GM21723 (cell line): ENCODE data around the gene FUT6.

Experiments used
- ATAC-seq: cut with Tn5 transposase; IDR thresholded peaks from one replicate; pipeline ENCODE4 v1.9.1; 2021; ENCODE audit warnings: mild to moderate bottlenecking, moderate library complexity; ENCODE audit not compliant: unreplicated experiment

Gene FUT6

GRCh38 chr19:5805462-5806132 is 33.9 kb downstream of the FUT6 start:
- ATAC-seq: no peak

GRCh38 chr19:5804516-5805461 is 34.7 kb downstream of the FUT6 start, which contains the start of gene NRTN:
TSS of gene NRTN (plus strand) at chr19:5805067. CDS start at chr19:5824166, 19,099 bp downstream.
- no peak for ATAC-seq

DNA sequence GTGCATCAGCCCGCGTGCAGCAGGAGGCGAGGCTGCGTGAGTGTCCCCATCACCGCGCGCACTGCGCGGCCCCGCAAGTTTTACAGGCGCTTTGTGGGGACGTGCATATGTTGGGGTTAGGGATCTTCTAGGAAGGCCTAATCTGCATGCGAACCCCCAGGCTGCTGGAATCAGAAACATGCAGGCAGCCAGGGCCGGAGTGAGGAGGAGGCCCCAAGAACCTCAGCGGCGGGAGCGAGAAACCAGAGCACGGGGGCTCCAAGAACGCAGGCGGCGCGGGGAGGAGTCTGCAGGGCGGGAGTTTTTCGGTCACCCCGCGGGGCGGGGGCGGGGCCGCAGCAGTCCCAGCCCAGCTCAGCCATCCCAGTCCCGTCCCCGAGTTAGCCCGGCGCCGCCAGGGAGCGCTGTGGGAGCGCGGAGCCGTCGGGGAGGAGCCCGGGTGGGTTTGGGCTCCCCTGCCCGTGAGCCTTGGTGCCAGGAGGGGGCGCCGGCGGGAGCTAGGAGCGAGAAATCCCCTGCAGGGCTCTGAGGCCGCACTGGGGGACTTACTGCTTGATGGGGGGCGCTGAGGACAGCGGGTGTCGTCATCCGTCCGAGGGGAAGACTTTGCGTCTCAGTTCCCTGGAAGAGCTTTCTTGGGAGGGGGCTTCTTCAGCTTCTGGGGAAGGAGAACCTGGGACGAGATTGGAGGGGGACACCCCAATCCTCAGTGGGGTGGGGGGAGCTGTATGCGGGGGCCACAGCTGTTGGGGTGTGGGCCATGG is 35.6 kb downstream of the FUT6 start:
- ATAC-seq: peak; percentile 69

- ATAC-seq: no peak
Measured at GRCh38 chr19:5803441-5803751, 36.1 kb downstream of the FUT6 start.

GRCh38 chr19:5801796-5802619 is 37.5 kb downstream of the FUT6 start:
- ATAC-seq: no peak

GRCh38 chr19:5800361-5801270 is 38.9 kb downstream of the FUT6 start:
- ATAC-seq: no peak

GRCh38 chr19:5799247-5800241 is 40.0 kb downstream of the FUT6 start:
- ATAC-seq: no peak

GRCh38 chr19:5798244-5798643 is 41.3 kb downstream of the FUT6 start:
- ATAC-seq: no peak

GRCh38 chr19:5795382-5795919 is 44.1 kb downstream of the FUT6 start:
- ATAC-seq: no peak

DNA sequence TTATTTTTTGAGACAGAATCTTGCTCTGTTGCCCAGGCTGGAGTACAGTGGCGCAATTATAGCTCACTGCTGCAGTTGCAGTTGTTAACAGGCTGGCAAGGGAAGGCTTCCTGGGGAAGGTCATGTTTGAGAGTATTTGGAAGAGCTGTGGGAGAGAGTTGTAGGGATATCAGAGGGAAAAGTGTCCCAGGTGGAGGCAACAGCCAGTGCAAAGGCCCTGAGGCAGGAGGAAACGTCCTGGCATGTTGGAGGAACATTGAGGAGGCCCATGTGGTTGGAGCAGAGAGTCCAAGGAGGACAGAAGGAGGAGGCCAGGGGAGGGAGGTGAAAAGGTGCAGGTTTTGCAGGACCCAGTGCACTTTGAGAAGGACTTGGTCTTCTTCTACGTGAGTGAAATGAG is 46.3 kb downstream of the FUT6 start:
- no peak for ATAC-seq

- ATAC-seq: no peak
Measured at GRCh38 chr19:5792224-5792623, 47.3 kb downstream of the FUT6 start.

- ATAC-seq: peak; percentile 85
Measured at GRCh38 chr19:5790559-5791520, 48.7 kb downstream of the FUT6 start, which contains the start of gene DUS3L. TSS of gene DUS3L (minus strand) at chr19:5791163. CDS start at chr19:5791141, 22 bp downstream.

DNA sequence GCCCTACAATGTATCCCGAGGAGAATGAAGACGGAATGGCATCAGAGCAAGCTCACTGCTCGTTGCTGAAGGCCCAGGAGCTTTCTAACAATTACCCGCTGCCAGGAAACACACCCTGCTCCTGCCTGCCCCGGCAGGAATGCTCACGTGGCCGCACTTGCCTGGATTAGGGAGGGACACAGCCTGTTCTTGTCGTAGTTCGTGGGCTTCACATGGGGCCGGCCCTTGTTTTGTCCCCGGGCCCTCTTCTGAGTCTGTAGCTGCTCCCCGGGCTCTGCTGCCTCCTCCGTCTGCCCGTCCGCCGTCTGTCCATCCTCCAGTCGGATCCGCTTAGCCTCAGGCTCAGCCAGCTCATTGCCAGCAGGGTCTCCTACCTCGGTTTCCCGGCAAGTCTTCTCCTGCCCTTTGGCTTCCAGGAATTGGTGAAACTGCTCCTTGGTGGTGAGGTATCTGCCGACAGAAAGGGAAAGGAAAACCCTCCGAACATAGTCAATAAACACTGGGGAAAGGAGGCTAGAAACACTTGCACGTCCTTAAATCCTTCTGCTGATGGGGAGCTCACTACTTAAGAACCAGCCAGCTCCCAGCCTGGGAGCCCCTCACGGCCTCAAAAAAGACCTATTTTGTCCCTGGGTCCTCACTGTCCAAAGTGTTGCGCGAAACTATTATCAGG is 49.5 kb downstream of the FUT6 start:
- ATAC-seq: no peak

DNA sequence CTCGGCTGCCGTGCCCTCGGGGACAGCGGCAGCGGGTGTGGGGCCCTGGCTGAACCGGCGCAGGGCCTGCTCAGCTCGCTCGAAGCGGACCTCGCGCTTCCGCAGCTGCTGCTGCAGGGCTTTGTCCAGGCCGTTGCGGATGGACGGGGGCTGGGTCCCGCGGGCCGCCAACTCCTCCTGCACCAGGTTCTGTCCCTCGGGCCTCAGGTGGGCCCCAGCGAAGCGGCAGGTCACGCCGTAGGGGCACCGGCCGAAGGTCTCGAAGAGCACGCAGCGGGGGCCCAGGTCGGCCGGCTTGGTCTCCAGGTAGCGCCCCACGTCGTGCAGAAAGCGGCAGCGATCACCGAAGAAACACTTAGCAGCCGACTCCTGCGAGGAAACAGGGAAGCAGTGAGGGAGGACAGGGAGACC is 50.1 kb downstream of the FUT6 start:
- ATAC-seq: no peak

DNA sequence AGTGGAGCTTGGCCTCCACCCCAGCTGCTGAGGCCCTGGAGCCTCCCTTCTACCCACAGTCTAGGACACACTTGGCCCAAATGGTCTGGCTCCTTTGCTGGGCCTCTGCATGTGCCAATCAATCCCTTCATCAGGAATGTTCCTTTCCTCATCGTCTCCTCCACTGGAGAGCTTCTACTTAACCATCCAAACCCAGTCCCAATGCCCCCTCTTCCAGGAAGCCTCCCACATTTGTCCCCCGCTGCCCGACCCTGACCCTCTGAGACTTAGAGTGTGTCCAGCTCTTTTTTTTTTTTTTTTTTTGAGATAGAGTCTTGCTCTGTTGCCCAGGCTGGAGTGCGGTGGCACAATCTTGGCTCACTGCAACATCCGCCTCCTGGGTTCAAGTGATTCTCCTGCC is 51.1 kb downstream of the FUT6 start:
- no peak for ATAC-seq
